Smooth muscle cell (in vitro differentiated cells): ENCODE results near the gene CRHR1. TPM values are rescaled to one million over a fixed set of nuclear protein-coding genes. Genes with fewer than 3 reads are reported as not detected.

ENCODE experiments used
- DNase-seq: peaks from one replicate; lab custom pipeline; 2025; ENCODE audit not compliant: unreplicated experiment; lab: John Stamatoyannopoulos, UW
- H2AFZ ChIP-seq: fragments of 200-600 bp; sonication (generic); 2 replicates; pipeline ENCODE4 v1.6.0; 2016; ENCODE audit warnings: antibody characterized with exemption, low read depth, mild to moderate bottlenecking
- H3F3A ChIP-seq: fragments of 200-600 bp; sonication (generic); 2 replicates; pipeline ENCODE4 v1.6.0; 2017; ENCODE audit warnings: antibody characterized with exemption, low read depth
- H3K27ac ChIP-seq: fragments of 200-600 bp; sonication (generic); 2 replicates; pipeline ENCODE4 v1.5.1; 2016; ENCODE audit warnings: low read depth, mild to moderate bottlenecking
- H3K27me3 ChIP-seq: fragments of 200-600 bp; sonication (generic); 2 replicates; pipeline ENCODE4 v1.6.1; 2016; ENCODE audit warnings: low read depth, mild to moderate bottlenecking
- H3K36me3 ChIP-seq: fragments of 200-600 bp; sonication (generic); 2 replicates; pipeline ENCODE4 v1.5.1; 2016; ENCODE audit warnings: low read depth
- H3K4me1 ChIP-seq: fragments of 200-600 bp; sonication (generic); 2 replicates; pipeline ENCODE4 v1.5.1; 2016; ENCODE audit warnings: low read depth
- H3K4me2 ChIP-seq: fragments of 200-600 bp; sonication (generic); 2 replicates; pipeline ENCODE4 v1.6.0; 2016; ENCODE audit warnings: mild to moderate bottlenecking
- H3K4me3 ChIP-seq: fragments of 200-600 bp; sonication (generic); 2 replicates; pipeline ENCODE4 v1.5.1; 2016; ENCODE audit warnings: mild to moderate bottlenecking
- H3K79me2 ChIP-seq: fragments of 200-600 bp; sonication (generic); 2 replicates; pipeline ENCODE4 v1.6.0; 2016; ENCODE audit warnings: low read depth, mild to moderate bottlenecking
- H3K9ac ChIP-seq: fragments of 200-600 bp; sonication (generic); 2 replicates; pipeline ENCODE4 v1.6.0; 2016; ENCODE audit warnings: low read depth
- H3K9me3 ChIP-seq: fragments of 200-600 bp; sonication (generic); replicated peaks from 2 replicates; pipeline ENCODE4 v1.5.1; 2016; ENCODE audit warnings: low read depth
- H4K20me1 ChIP-seq: fragments of 200-600 bp; sonication (generic); 2 replicates; pipeline ENCODE4 v1.6.0; 2016; ENCODE audit warnings: low read depth
- CTCF ChIP-seq: fragments of 200-600 bp; sonication (generic); IDR thresholded peaks from 2 replicates; pipeline ENCODE4 v1.5.1; 2017; ENCODE audit warnings: borderline replicate concordance, mild to moderate bottlenecking, antibody characterized with exemption; ENCODE audit not compliant: insufficient read depth, poor library complexity, severe bottlenecking
- WGBS: methylation state at CpG from one replicate; pipeline ENCODE4 v1.1.7; 2016; ENCODE audit warnings: low lambda C conversion rate; 5-methylcytosine and 5-hydroxymethylcytosine counted together
- polyA plus RNA-seq: library from polyadenylated mRNA; unstranded; fragments of >200 nt; fragmentation: Nextera tagmentation; extraction: Ambion mirVana; gene quantifications from 2 replicates; pipeline ENCODE4 v1.2.1, GENCODE V29; 2016
- total RNA-seq: library from RNA; depleted of rRNA; stranded (reverse); fragments of >200 nt; gene quantifications from 2 replicates; pipeline ENCODE4 v1.2.3, GENCODE V29; 2014

The CRHR1 gene
- total and polyA plus RNA-seq, 2 experiments from 2014 or later, result 0.09 TPM; not detected in 1

DNA sequence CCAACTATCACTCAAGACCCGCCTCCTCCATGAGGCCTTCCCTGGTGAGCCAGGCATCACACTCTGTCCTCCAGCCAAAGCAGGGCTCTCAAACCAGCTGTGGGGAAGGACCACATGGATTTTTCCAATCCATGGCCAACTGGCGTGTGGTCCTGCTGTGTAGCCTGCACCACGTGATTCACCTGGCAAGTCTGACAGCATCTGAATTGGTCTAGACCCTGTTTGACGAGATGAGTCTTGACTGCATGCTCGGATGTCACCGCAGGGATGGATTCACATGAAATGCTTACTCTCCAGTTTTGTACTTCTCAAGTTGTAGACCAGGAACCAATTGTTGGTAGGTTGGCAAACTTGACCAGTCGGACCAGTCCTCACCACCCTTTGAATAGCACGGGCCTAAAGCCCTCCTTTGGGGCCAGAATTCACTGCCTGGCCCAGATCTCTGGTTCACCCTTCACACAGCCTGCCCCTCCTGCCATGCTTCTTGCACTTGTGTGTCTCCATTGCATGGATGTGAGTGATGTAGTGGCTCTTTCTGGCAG lies 9.9 kb downstream of the CRHR1 start:
- Histone ChIP-seq H3K27me3 (peaks cover 42% of the 10 kb centered on the region), H3K4me2 (no peak overlapping the region), H3K27ac (no peak overlapping the region), H4K20me1 (no peaks in the 10 kb centered on the region), H3K4me1 (no peaks in the 10 kb centered on the region), H3K4me3 (no peak overlapping the region), H3K79me2 (no peaks in the 10 kb centered on the region), H3K36me3 (no peaks in the 10 kb centered on the region), H2AFZ (no peak overlapping the region), H3F3A (no peaks in the 10 kb centered on the region), H3K9me3 (no peaks in the 10 kb centered on the region), H3K9ac (no peak overlapping the region)
- TF ChIP-seq CTCF, result no peak
- 91% methylated on average over 8 of the region's 8 CpGs for WGBS
- DNase-seq, result no peak

- no peaks in the 10 kb centered on the region for H3K4me1 ChIP-seq
- no peak overlapping the region for H3K4me3 ChIP-seq
- no peak overlapping the region for H3K4me2 ChIP-seq
- 58% methylated on average over 6 of the region's 6 CpGs for WGBS
- peaks cover 35% of the 10 kb centered on the region for H3K27me3 ChIP-seq
- TF ChIP-seq CTCF, result peak; percentile 11
- DNase-seq, result no peak
- H3F3A ChIP-seq, result no peaks in the 10 kb centered on the region
- H3K36me3 ChIP-seq, result no peaks in the 10 kb centered on the region
- no peak overlapping the region for H3K27ac ChIP-seq
- H3K79me2 ChIP-seq, result no peaks in the 10 kb centered on the region
- no peak overlapping the region for H3K9ac ChIP-seq
- no peaks in the 10 kb centered on the region for H3K9me3 ChIP-seq
- H2AFZ ChIP-seq, result no peak overlapping the region
- no peaks in the 10 kb centered on the region for H4K20me1 ChIP-seq
These were observed 10.7 kb downstream of the CRHR1 start for GRCh38 chr17:45794840-45795239.

GRCh38 chr17:45800816-45801215 lies 16.7 kb downstream of the CRHR1 start:
- H2AFZ ChIP-seq, result no peak overlapping the region
- H4K20me1 ChIP-seq, result no peaks in the 10 kb centered on the region
- TF ChIP-seq CTCF, result no peak
- no peak overlapping the region for H3K4me3 ChIP-seq
- H3K27ac ChIP-seq, result no peak overlapping the region
- H3K9ac ChIP-seq, result no peak overlapping the region
- no peak for DNase-seq
- 55% methylated on average over 2 of the region's 2 CpGs for WGBS
- H3K36me3 ChIP-seq, result no peaks in the 10 kb centered on the region
- peaks cover 49% of the 10 kb centered on the region for H3K27me3 ChIP-seq
- H3K9me3 ChIP-seq, result no peaks in the 10 kb centered on the region
- no peaks in the 10 kb centered on the region for H3K79me2 ChIP-seq
- H3K4me2 ChIP-seq, result no peak overlapping the region
- no peaks in the 10 kb centered on the region for H3K4me1 ChIP-seq
- no peaks in the 10 kb centered on the region for H3F3A ChIP-seq

DNA sequence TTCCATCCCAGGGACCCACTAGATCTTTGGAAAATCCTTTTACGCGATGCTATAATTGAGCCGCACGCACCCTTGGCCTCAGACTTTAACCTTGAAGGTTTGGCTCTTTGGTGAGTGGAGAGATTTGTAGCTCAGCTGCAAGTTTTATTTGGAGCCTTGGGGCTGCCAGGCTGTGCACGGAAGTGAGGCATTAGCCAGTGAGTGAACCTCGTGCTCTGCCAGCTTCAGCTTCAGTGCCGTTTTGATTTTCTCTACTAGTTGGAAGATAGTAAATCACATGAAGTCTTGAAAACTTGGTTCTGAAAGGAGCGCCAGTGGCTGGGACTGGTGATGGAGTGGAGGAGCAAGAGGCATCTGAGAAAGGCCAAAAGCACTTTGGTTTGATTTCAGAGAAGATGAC lies 17.3 kb downstream of the CRHR1 start:
- Histone ChIP-seq H3F3A (no peaks in the 10 kb centered on the region), H4K20me1 (no peaks in the 10 kb centered on the region), H3K27ac (no peak overlapping the region), H3K79me2 (no peaks in the 10 kb centered on the region), H3K27me3 (peaks cover 50% of the 10 kb centered on the region), H3K9ac (no peak overlapping the region), H3K4me3 (no peak overlapping the region), H3K36me3 (no peaks in the 10 kb centered on the region), H3K9me3 (no peaks in the 10 kb centered on the region), H3K4me1 (no peaks in the 10 kb centered on the region), H2AFZ (no peak overlapping the region), H3K4me2 (no peak overlapping the region)
- TF ChIP-seq CTCF, result no peak
- WGBS, result 88% methylated on average over 8 of the region's 8 CpGs
- DNase-seq, result no peak
